ENCODE results near the gene NHSL1.
"Not testable (repeated sequence)": the region's sequence is repeated elsewhere in the genome, so short reads cannot be mapped to it uniquely, and the experiment has no call there.

NHSL1 gene

GRCh38 chr6:138455746-138456400 is 43.4 kb downstream of the NHSL1 start:
- DNase-seq (ENCODE audit: low spot score), result peak; percentile 45

GRCh38 chr6:138454981-138455706 is 44.1 kb downstream of the NHSL1 start:
- DNase-seq (ENCODE audit: low spot score), result peak; percentile 69

GRCh38 chr6:138451043-138451442 is 48.3 kb downstream of the NHSL1 start:
- DNase-seq (ENCODE audit: low spot score), result no peak

- peak; percentile 38 for DNase-seq (ENCODE audit: low spot score)
These were observed 48.8 kb downstream of the NHSL1 start for GRCh38 chr6:138450445-138450844.

- DNase-seq (ENCODE audit: low spot score), result no peak
These were observed 52.5 kb downstream of the NHSL1 start for GRCh38 chr6:138446821-138447220.

GRCh38 chr6:138443979-138444378 is 55.3 kb downstream of the NHSL1 start:
- no peak for DNase-seq (ENCODE audit: low spot score)

- no peak for DNase-seq (ENCODE audit: low spot score)
These were observed 56.6 kb downstream of the NHSL1 start for GRCh38 chr6:138442663-138443062.

- DNase-seq (ENCODE audit: low spot score), result no peak
These were observed 57.3 kb downstream of the NHSL1 start for GRCh38 chr6:138441965-138442364.

- no peak for DNase-seq (ENCODE audit: low spot score)
These were observed 58.4 kb downstream of the NHSL1 start for GRCh38 chr6:138440758-138441357.

GRCh38 chr6:138440296-138440695 is 59.0 kb downstream of the NHSL1 start:
- DNase-seq (ENCODE audit: low spot score), result no peak

GRCh38 chr6:138439546-138439945 is 59.7 kb downstream of the NHSL1 start:
- no peak for DNase-seq (ENCODE audit: low spot score)

GRCh38 chr6:138434925-138435324 is 64.4 kb downstream of the NHSL1 start:
- DNase-seq (ENCODE audit: low spot score), result no peak

- DNase-seq (ENCODE audit: low spot score), result no peak
These were observed 65.2 kb downstream of the NHSL1 start for GRCh38 chr6:138434096-138434495.

- DNase-seq (ENCODE audit: low spot score), result no peak
These were observed 67.3 kb downstream of the NHSL1 start for GRCh38 chr6:138432063-138432356.

GRCh38 chr6:138431256-138432062 is 67.8 kb downstream of the NHSL1 start:
- no peak for DNase-seq (ENCODE audit: low spot score)

GRCh38 chr6:138430361-138431145 is 68.7 kb downstream of the NHSL1 start:
- DNase-seq (ENCODE audit: low spot score), result no peak

GRCh38 chr6:138429761-138430160 is 69.5 kb downstream of the NHSL1 start:
- DNase-seq (ENCODE audit: low spot score), result no peak

GRCh38 chr6:138428944-138429598 is 70.2 kb downstream of the NHSL1 start:
- peak; percentile 50 for DNase-seq (ENCODE audit: low spot score)

GRCh38 chr6:138427701-138428100 is 71.6 kb downstream of the NHSL1 start:
- no peak for DNase-seq (ENCODE audit: low spot score)

GRCh38 chr6:138426500-138427123 is 72.7 kb downstream of the NHSL1 start:
- no peak for DNase-seq (ENCODE audit: low spot score)

GRCh38 chr6:138425256-138425655 is 74.0 kb downstream of the NHSL1 start:
- DNase-seq (ENCODE audit: low spot score), result not testable (repeated sequence)
